Measurements from ENCODE around the gene ASB5. TPM values are rescaled to one million over a fixed set of nuclear protein-coding genes. Genes with fewer than 3 reads are reported as not detected.
A peak's percentile ranks its signal among the peaks of the same experiment; 100 is the strongest.

ASB5 gene
- total and polyA plus RNA-seq, 9 of the 15 experiments (the other 6 are each of a cell fraction or from before 2014, with no cell fraction given), result not detected

DNA sequence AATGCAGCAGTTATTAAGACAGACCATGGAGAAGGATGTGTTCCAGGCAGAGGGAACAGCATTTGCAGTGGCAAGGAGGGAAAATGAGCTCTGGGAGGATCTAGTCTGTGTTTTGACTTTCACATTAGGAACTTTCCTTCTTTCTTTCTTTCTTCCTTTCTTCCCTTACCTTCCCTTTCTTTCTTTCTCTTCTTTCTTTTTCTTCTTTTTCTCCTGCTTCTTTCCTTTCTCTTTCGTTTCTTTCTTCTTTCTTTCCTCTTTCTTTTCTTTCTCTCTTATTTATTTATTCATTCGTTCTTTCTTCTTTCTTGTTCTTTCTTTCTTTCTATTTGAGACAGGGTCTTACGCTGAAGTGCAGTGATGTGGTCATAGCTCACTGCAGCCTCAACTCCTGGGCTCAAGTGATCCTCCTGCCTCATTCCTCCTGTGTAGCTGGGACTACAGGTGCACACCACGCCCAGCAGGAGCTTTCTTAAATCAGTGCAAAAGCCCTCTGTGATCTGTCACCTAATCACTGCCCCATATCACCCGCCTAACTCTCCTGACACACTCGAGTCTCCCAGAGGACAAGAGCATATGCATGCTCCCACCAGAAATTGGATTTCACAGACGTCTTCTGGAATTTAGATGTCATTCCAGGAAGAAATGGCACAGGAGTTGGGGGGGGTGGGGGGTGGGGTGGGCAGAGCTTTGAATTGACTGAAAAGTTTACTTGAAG is 58.3 kb downstream of the ASB5 start:
- Histone ChIP-seq H3K4me1 (replicated peaks in 1 of 2; ENCODE audit: control insufficient read depth in 2 of 2, insufficient read depth in 2 of 2, low read length in 2 of 2) (no peaks in the 10 kb centered on the region), H3K79me2 (ENCODE audit: control insufficient read depth, insufficient read depth, low read length) (no peaks in the 10 kb centered on the region), H3K9ac (ENCODE audit: insufficient read depth in 1 of 2, low read depth in 2 of 2, low read length in 2 of 2) (no peak overlapping the region), H2AFZ (ENCODE audit: low read depth, low read length) (no peak overlapping the region), H3K9me1 (ENCODE audit: control insufficient read depth, insufficient read depth, low read length) (no peaks in the 10 kb centered on the region), H3K36me3 (ENCODE audit: control insufficient read depth, insufficient read depth, low read length) (no peaks in the 10 kb centered on the region), H3K9me3 (replicated peaks; ENCODE audit: control insufficient read depth, insufficient read depth, low read depth, low read length) (no peaks in the 10 kb centered on the region), H4K20me1 (replicated peaks; ENCODE audit: control insufficient read depth, insufficient read depth, low read length) (no peaks in the 10 kb centered on the region), H3K4me2 (ENCODE audit: insufficient read depth, low read length) (no peak overlapping the region), H3K27ac (ENCODE audit: extremely low read depth, low read depth, low read length) (no peak overlapping the region), H3K4me3 (no peak overlapping the region), H3K27me3 (ENCODE audit: control insufficient read depth in 2 of 2, insufficient read depth in 2 of 2, low read length in 2 of 2) (peaks cover 0 to 5% of the 10 kb centered on the region in 2 experiments; a peak in 1 of 5 replicates)
- FAIRE-seq, result no peak
- no peak for DNase-seq (ENCODE audit: extremely low read depth in 1 of 4, low spot score in 3 of 4)
- ATAC-seq, result no peak
- no TSS peak for BruUV-seq (replicated peaks)
- WGBS (ENCODE audit: insufficient coverage, low coverage, missing lambda C conversion rate), result 1% methylated on average over 7 of the region's 7 CpGs
- TF ChIP-seq, protein P1, sequence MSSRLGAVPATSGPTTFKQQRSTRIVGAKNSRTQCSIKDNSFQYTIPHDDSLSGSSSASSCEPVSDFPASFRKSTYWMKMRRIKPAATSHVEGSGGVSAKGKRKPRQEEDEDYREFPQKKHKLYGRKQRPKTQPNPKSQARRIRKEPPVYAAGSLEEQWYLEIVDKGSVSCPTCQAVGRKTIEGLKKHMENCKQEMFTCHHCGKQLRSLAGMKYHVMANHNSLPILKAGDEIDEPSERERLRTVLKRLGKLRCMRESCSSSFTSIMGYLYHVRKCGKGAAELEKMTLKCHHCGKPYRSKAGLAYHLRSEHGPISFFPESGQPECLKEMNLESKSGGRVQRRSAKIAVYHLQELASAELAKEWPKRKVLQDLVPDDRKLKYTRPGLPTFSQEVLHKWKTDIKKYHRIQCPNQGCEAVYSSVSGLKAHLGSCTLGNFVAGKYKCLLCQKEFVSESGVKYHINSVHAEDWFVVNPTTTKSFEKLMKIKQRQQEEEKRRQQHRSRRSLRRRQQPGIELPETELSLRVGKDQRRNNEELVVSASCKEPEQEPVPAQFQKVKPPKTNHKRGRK (tag; IDR thresholded peaks at IDR 0.05), result peak; percentile 72
- TF ChIP-seq FOXK2 (conservative IDR thresholded peaks at IDR 0.05 in 1 of 2, IDR thresholded peaks at IDR 0.05 in 1 of 2; ENCODE audit: low read depth in 2 of 2), result no peak
- CTCF ChIA-PET (ENCODE audit: low intra/inter-chr PET ratio), result interaction anchor here (0.6 kb wide), 1 partner anchor 10 kb away, joined by 3 read pairs; no protein-coding TSS in a partner anchor
- intact Hi-C loops (cut with micrococcal nuclease), result no loop called here
- POLR2A ChIA-PET, result no interaction called here
- in situ Hi-C loops (cut with MboI), result no loop called here

- TF ChIP-seq TAF9B (IDR thresholded peaks at IDR 0.05; ENCODE audit: partially characterized antibody) (no peak), ZNF444 (CRISPR knock-in tag; IDR thresholded peaks at IDR 0.05) (no peak), NUFIP1 (IDR thresholded peaks at IDR 0.05; ENCODE audit: partially characterized antibody) (no peak), SMARCC2 (IDR thresholded peaks at IDR 0.05; ENCODE audit: low read depth) (no peak), ZNF311 (CRISPR knock-in tag; IDR thresholded peaks at IDR 0.05) (no peak), NR2F6 (CRISPR knock-in tag; IDR thresholded peaks at IDR 0.05) (no peak), FOXP1 (CRISPR knock-in tag; IDR thresholded peaks at IDR 0.05) (no peak), CBX5 (IDR thresholded peaks at IDR 0.05; ENCODE audit: borderline replicate concordance, low read depth) (no peak), XRCC4 (IDR thresholded peaks at IDR 0.05; ENCODE audit: extremely low read depth, insufficient read depth, insufficient read length) (no peak), ZNF77 (CRISPR knock-in tag; IDR thresholded peaks at IDR 0.05) (no peak), POLR3A (IDR thresholded peaks at IDR 0.05; ENCODE audit: borderline replicate concordance, extremely low read depth, insufficient read depth, insufficient read length) (no peak)
- TF ChIP-seq, protein P2, sequence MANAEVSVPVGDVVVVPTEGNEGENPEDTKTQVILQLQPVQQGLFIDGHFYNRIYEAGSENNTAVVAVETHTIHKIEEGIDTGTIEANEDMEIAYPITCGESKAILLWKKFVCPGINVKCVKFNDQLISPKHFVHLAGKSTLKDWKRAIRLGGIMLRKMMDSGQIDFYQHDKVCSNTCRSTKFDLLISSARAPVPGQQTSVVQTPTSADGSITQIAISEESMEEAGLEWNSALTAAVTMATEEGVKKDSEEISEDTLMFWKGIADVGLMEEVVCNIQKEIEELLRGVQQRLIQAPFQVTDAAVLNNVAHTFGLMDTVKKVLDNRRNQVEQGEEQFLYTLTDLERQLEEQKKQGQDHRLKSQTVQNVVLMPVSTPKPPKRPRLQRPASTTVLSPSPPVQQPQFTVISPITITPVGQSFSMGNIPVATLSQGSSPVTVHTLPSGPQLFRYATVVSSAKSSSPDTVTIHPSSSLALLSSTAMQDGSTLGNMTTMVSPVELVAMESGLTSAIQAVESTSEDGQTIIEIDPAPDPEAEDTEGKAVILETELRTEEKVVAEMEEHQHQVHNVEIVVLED (CRISPR knock-in tag; IDR thresholded peaks at IDR 0.05), result no peak
- in situ Hi-C loops (cut with MboI), result no loop called here
- FAIRE-seq (no peak), DNase-seq (ENCODE audit: extremely low read depth in 1 of 4, low spot score in 3 of 4) (no peak), ATAC-seq (no peak)
- intact Hi-C loops (cut with micrococcal nuclease), result no loop called here
- Histone ChIP-seq H3K4me1 (replicated peaks in 1 of 2; ENCODE audit: control insufficient read depth in 2 of 2, insufficient read depth in 2 of 2, low read length in 2 of 2) (no peaks in the 10 kb centered on the region), H3K79me2 (ENCODE audit: control insufficient read depth, insufficient read depth, low read length) (no peaks in the 10 kb centered on the region), H3K9me1 (ENCODE audit: control insufficient read depth, insufficient read depth, low read length) (no peaks in the 10 kb centered on the region), H3K4me3 (no peak overlapping the region), H4K20me1 (replicated peaks; ENCODE audit: control insufficient read depth, insufficient read depth, low read length) (0 out of 2 replicates have a peak, but pooled peaks cover 2% of the 10 kb centered on the region), H3K27ac (ENCODE audit: extremely low read depth, low read depth, low read length) (no peak overlapping the region), H3K36me3 (ENCODE audit: control insufficient read depth, insufficient read depth, low read length) (no peaks in the 10 kb centered on the region), H3K4me2 (ENCODE audit: insufficient read depth, low read length) (no peak overlapping the region), H3K27me3 (ENCODE audit: control insufficient read depth in 2 of 2, insufficient read depth in 2 of 2, low read length in 2 of 2) (peaks cover 0 to 8% of the 10 kb centered on the region in 2 experiments; a peak in 2 of 5 replicates), H3K9me3 (replicated peaks; ENCODE audit: control insufficient read depth, insufficient read depth, low read depth, low read length) (no peaks in the 10 kb centered on the region), H3K9ac (ENCODE audit: insufficient read depth in 1 of 2, low read depth in 2 of 2, low read length in 2 of 2) (no peak overlapping the region), H2AFZ (ENCODE audit: low read depth, low read length) (no peak overlapping the region)
- 0% methylated on average over 3 of the region's 3 CpGs for WGBS (ENCODE audit: insufficient coverage, low coverage, missing lambda C conversion rate)
- POLR2A ChIA-PET, result no interaction called here
- CTCF ChIA-PET (ENCODE audit: low intra/inter-chr PET ratio), result no interaction called here
- BruUV-seq (replicated peaks), result no TSS peak
These were observed 58.9 kb downstream of the ASB5 start for GRCh38 chr4:176210101-176210500.
